SK-N-SH (cell line): Measurements from ENCODE around the gene ADAMTS9. TPM values are rescaled to one million over a fixed set of nuclear protein-coding genes. Genes with fewer than 3 reads are reported as not detected.
A peak's percentile ranks its signal among the peaks of the same experiment; 100 is the strongest.

ENCODE experiments used
- CTCF ChIA-PET: fragments of 300-600, 350-600 bp; formaldehyde crosslinking; extraction: SDS; loops from one replicate; lab custom pipeline; 2021; lab: Yijun Ruan, JAX
- POLR2A ChIA-PET: fragments of 350-600 bp; sonication (Branson Sonifier 250); formaldehyde crosslinking; extraction: SDS; loops from one replicate; lab custom pipeline; 2020; ENCODE audit warnings: antibody characterized with exemption, inconsistent platforms; lab: Yijun Ruan, JAX
- DNase-seq: peaks from one replicate; pipeline ENCODE4 v3.0.0; 2012
- H2AFZ ChIP-seq: fragments of 200-600 bp; sonication (generic); 2 replicates; pipeline ENCODE4 v1.8.1; 2016; ENCODE audit warnings: antibody characterized with exemption, mild to moderate bottlenecking, low read depth
- H3F3A ChIP-seq: fragments of 200-600 bp; sonication (generic); replicated peaks from 2 replicates; pipeline ENCODE3; 2016; ENCODE audit warnings: antibody characterized with exemption, mild to moderate bottlenecking; ENCODE audit not compliant: insufficient read depth
- H3K27ac ChIP-seq, 2 experiments: fragments of 200-500 bp in 1 of 2; fragments of 200-600 bp in 1 of 2; sonication (Bioruptor generic) in 1 of 2; sonication (generic), shearing (Covaris generic) in 1 of 2; 2 replicates each; pipeline versions ENCODE4 v1.5.1 to v1.6.1; 2014 to 2016; ENCODE audit warnings: low read depth in 2 of 2, inconsistent platforms in 1 of 2, low read length in 1 of 2, mild to moderate bottlenecking in 1 of 2, mixed read lengths in 1 of 2
- H3K27me3 ChIP-seq: fragments of 200-600 bp; sonication (generic), shearing (Covaris generic); 2 replicates; pipeline ENCODE4 v1.6.1; 2016; ENCODE audit warnings: mixed run types; ENCODE audit not compliant: insufficient read depth
- H3K36me3 ChIP-seq, 2 experiments: fragments of 200-500 bp in 1 of 2; fragments of 200-600 bp in 1 of 2; sonication (Bioruptor generic) in 1 of 2; sonication (generic) in 1 of 2; replicated peaks in 1 of 2; 2 replicates each; pipeline versions ENCODE3 to v1.5.1; 2014 to 2016; ENCODE audit warnings: low read length in 1 of 2, mild to moderate bottlenecking in 1 of 2; ENCODE audit not compliant: insufficient read depth in 2 of 2, control insufficient read depth in 1 of 2
- H3K4me1 ChIP-seq, 2 experiments: fragments of 200-500 bp in 1 of 2; fragments of 200-600 bp in 1 of 2; sonication (Bioruptor generic) in 1 of 2; sonication (generic), shearing (Covaris generic) in 1 of 2; 2 replicates each; pipeline versions ENCODE4 v1.5.1 to v1.6.1; 2014 to 2016; ENCODE audit warnings: low read depth in 1 of 2, low read length in 1 of 2, mixed run types in 1 of 2; ENCODE audit not compliant: insufficient read depth in 2 of 2, control insufficient read depth in 1 of 2
- H3K4me2 ChIP-seq: fragments of 200-600 bp; sonication (generic), shearing (Covaris generic); 2 replicates; pipeline ENCODE4 v1.6.1; 2017; ENCODE audit warnings: mixed run types
- H3K4me3 ChIP-seq, 2 experiments: fragments of 200-500 bp in 1 of 2; fragments of 200-600 bp in 1 of 2; sonication (Bioruptor generic) in 1 of 2; sonication (generic), shearing (Covaris generic) in 1 of 2; 2 replicates each; pipeline versions ENCODE4 v1.5.1 to v1.8.1; 2014 to 2016; ENCODE audit warnings: low read depth in 2 of 2, inconsistent platforms in 1 of 2, low read length in 1 of 2, mild to moderate bottlenecking in 1 of 2, mixed read lengths in 1 of 2, moderate library complexity in 1 of 2
- H3K79me2 ChIP-seq: fragments of 200-600 bp; sonication (generic); 2 replicates; pipeline ENCODE4 v1.8.1; 2017; ENCODE audit warnings: mild to moderate bottlenecking; ENCODE audit not compliant: insufficient read depth
- H3K9ac ChIP-seq: fragments of 200-600 bp; sonication (generic); 2 replicates; pipeline ENCODE4 v1.6.1; 2017; ENCODE audit warnings: mixed run types
- H3K9me2 ChIP-seq: fragments of 200-600 bp; sonication (generic); 2 replicates; pipeline ENCODE4 v1.6.1; 2017; ENCODE audit warnings: mixed run types
- H3K9me3 ChIP-seq: fragments of 200-600 bp; sonication (generic); 2 replicates; pipeline ENCODE4 v1.6.1; 2017; ENCODE audit warnings: mixed run types, mild to moderate bottlenecking, moderate library complexity
- H4K20me1 ChIP-seq: fragments of 200-600 bp; sonication (generic); 2 replicates; pipeline ENCODE4 v1.6.1; 2017; ENCODE audit warnings: mild to moderate bottlenecking, mixed run types; ENCODE audit not compliant: insufficient read depth
- FOSL2 ChIP-seq: IDR thresholded peaks from 2 replicates; pipeline ENCODE4 v1.4.0; 2012; ENCODE audit warnings: low read depth, mild to moderate bottlenecking, moderate library complexity, borderline replicate concordance
- FOXJ3 ChIP-seq: sonication (generic); formaldehyde crosslinking; IDR thresholded peaks from 2 replicates; pipeline ENCODE4 v1.5.1; 2020; ENCODE audit warnings: mild to moderate bottlenecking, missing genetic modification reagents
- FOXM1 ChIP-seq: IDR thresholded peaks from 2 replicates; pipeline ENCODE4 v1.4.0; 2012; ENCODE audit warnings: low read depth, mild to moderate bottlenecking
- GATA2 ChIP-seq: sonication (generic); formaldehyde crosslinking; IDR thresholded peaks from 2 replicates; pipeline ENCODE4 v1.5.0; 2020; ENCODE audit warnings: mild to moderate bottlenecking, missing genetic modification reagents
- IRF3 ChIP-seq: fragments of 150-350 bp; IDR thresholded peaks from 2 replicates; pipeline ENCODE4 v1.6.1; 2016; ENCODE audit warnings: mild to moderate bottlenecking, low read depth, low read length
- RAD21 ChIP-seq: IDR thresholded peaks from 2 replicates; pipeline ENCODE4 v1.6.1; 2012; ENCODE audit warnings: mild to moderate bottlenecking, low read length
- RXRA ChIP-seq: IDR thresholded peaks from 2 replicates; pipeline ENCODE4 v1.4.0; 2012; ENCODE audit warnings: low read depth, mild to moderate bottlenecking, borderline replicate concordance
- SIN3A ChIP-seq: IDR thresholded peaks from 2 replicates; pipeline ENCODE4 v1.6.1; 2012; ENCODE audit warnings: low read depth, mild to moderate bottlenecking, low read length, moderate library complexity, borderline replicate concordance
- TAF1 ChIP-seq: IDR thresholded peaks from 2 replicates; pipeline ENCODE4 v1.6.1; 2012; ENCODE audit warnings: low read depth, mild to moderate bottlenecking, low read length, moderate library complexity, borderline replicate concordance
- TCF12 ChIP-seq: IDR thresholded peaks from 2 replicates; pipeline ENCODE4 v1.4.0; 2012
- ZBTB33 ChIP-seq: IDR thresholded peaks from 2 replicates; pipeline ENCODE4 v1.4.0; 2012; ENCODE audit warnings: low read depth, borderline replicate concordance
- WGBS: methylation state at CpG from one replicate; pipeline ENCODE4 v1.1.6; 2017; ENCODE audit warnings: low lambda C conversion rate; 5-methylcytosine and 5-hydroxymethylcytosine counted together
- polyA plus RNA-seq, 3 experiments: library from polyadenylated mRNA; depleted of rRNA; stranded (reverse); fragments of >200 nt; gene quantifications; 2 replicates each; pipeline ENCODE4 v1.2.3, GENCODE V29; 2012
- TF ChIP-seq, protein P1 (sequence below): fragments of 150-350 bp; IDR thresholded peaks from 2 replicates; pipeline ENCODE4 v1.6.1; 2017; ENCODE audit warnings: antibody characterized with exemption, low read length, low read depth, borderline replicate concordance

ADAMTS9 gene
- polyA plus RNA-seq, 1 of the 3 experiments (the other 2 are of a cell fraction) = 4.1 TPM

DNA sequence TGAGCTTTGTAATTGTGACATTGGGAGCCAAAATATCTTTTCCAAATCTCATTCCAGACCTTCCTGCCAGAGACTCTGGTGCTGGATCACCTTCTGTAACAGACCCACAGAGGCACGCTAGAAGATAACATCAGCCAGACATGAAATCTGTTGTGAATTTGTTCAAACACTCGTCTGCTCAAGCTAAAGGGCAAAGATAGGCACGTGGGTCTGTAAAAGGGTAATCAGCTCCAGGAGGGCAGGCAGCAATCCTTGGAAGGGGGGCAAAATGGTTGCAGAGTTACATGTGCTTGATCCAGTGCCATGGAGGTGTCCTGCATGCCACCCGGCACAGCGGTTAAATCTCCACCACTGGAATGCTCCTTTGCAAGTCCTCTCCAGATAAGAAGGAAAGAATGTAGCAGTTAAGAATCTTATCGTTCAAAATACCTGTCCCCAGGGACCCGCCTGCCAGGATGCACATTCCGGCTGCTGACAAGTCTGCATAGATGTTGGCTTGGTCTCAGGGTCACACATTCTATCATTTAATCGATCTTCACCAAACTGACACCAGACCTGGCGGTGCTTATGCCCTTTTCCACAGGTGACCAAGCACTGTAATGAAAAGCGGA, 74.8 kb downstream of the ADAMTS9 start (continued):
- TF ChIP-seq IRF3 (no peak), FOXM1 (0 out of 2 replicates have a peak, but pooled peaks have one; percentile 27), RAD21 (no peak; the same call in none of the 2 replicates), SIN3A (no peak), TAF1 (no peak), TCF12 (peak; percentile 84), FOXJ3 (CRISPR knock-in tag) (peak; percentile 98), RXRA (no peak), FOSL2 (no peak)
- TF ChIP-seq, protein P1, sequence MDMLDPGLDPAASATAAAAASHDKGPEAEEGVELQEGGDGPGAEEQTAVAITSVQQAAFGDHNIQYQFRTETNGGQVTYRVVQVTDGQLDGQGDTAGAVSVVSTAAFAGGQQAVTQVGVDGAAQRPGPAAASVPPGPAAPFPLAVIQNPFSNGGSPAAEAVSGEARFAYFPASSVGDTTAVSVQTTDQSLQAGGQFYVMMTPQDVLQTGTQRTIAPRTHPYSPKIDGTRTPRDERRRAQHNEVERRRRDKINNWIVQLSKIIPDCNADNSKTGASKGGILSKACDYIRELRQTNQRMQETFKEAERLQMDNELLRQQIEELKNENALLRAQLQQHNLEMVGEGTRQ = no peak

DNA sequence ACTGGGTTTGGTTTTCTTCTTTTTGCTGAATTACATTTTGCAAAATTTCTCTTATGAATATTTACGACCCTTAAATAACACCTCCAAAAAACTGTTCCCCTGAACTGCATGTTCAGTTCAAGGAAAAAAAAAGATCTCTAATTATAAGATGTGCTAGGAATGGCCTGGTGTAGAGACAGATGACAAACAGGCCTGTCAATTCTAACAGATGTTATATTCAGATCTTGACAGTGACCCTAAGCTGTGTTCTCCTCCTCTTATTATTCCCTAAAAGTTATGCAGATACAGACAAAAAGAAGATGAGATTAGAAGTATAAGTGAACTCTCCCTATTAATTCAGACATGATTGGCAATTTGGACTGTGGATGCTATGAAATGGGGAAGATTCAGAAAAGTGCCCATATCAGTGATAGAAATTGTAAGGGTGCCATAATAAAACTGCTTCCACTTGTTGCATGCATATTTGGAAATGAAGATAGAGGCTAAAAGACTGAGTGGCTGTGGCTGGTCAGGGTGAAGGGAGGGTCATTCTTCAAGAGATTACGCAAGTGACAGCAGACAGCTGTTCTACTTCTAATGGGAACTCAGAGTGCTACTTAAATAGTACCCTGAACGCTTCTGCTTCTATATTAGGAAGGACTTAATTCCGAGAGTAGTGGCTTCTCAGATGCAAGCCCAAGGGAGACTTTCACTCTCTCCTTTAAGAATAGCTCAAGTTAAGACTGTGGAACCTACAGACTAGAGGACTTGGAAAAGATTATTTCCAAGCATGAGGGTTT, 75.5 kb downstream of the ADAMTS9 start:
- Histone ChIP-seq H3K4me3 (no peak overlapping the region; a peak in 1 of 4 replicates), H3K4me1 (peaks cover 0 to 50% of the 10 kb centered on the region in 2 experiments; a peak in 2 of 4 replicates), H3F3A (no peaks in the 10 kb centered on the region), H3K27ac (peak overlapping the region in 1 of 2 experiments; percentile 96; a peak in 2 of 4 replicates), H3K9ac (no peak overlapping the region), H3K27me3 (no peaks in the 10 kb centered on the region), H3K4me2 (no peak overlapping the region), H3K9me3 (no peaks in the 10 kb centered on the region), H3K79me2 (no peaks in the 10 kb centered on the region), H3K36me3 (peaks cover 12 to 70% of the 10 kb centered on the region in 2 experiments), H2AFZ (no peak overlapping the region; the same call in 1 of the 2 replicates), H4K20me1 (no peaks in the 10 kb centered on the region), H3K9me2 (no peaks in the 10 kb centered on the region)
- peak; percentile 20 for DNase-seq
- WGBS = 64% methylated on average over 4 of the region's 4 CpGs
- CTCF ChIA-PET = interaction anchor here (0.9 to 1.7 kb wide), 7 partner anchors 9 to 619 kb away, joined by 3 to 6 read pairs (median 3); no protein-coding TSS in a partner anchor
- TF ChIP-seq GATA2 (CRISPR knock-in tag) (peak; percentile 52), ZBTB33 (no peak), SIN3A (no peak)
- POLR2A ChIA-PET = interaction anchor here (0.9 to 1.3 kb wide), 3 partner anchors 63 to 619 kb away, joined by 4 to 10 read pairs (median 7); no protein-coding TSS in a partner anchor
